ENCODE measurements around the gene TIMM8B. TPM values are rescaled to one million over a fixed set of nuclear protein-coding genes. Genes with fewer than 3 reads are reported as not detected.

The TIMM8B gene
- polyA plus RNA-seq, 3 donors: 45.3 to 118 (median 118) TPM

Other genes starting within 250 kb of the TIMM8B start
- 10 to 100 TPM; 13.2 to 39.5 (median 18.9) TPM for gene ALG9, start 215.2 kb downstream of the TIMM8B start, polyA plus RNA-seq
- gene FDXACB1, start 207.6 kb downstream of the TIMM8B start, polyA plus RNA-seq: 1 to 10 TPM in 2 of 3 donors, under 1 TPM in 1; 0.89 to 1.8 (median 1.5) TPM
- 10 to 100 TPM; 21.3 to 37.8 (median 29.8) TPM for gene CFAP68, start 207.2 kb downstream of the TIMM8B start, polyA plus RNA-seq
- gene CRYAB, start 175.0 kb downstream of the TIMM8B start, polyA plus RNA-seq: 100 to 1,000 TPM; 100 to 770 (median 580) TPM
- gene HSPB2, start 174.0 kb downstream of the TIMM8B start, polyA plus RNA-seq: 10 to 100 TPM in 2 of 3 donors, 1 to 10 TPM in 1; 2.0 to 32.5 (median 15.6) TPM
- gene C11orf52, start 167.8 kb downstream of the TIMM8B start, polyA plus RNA-seq: 10 to 100 TPM in 1 of 3 donors, 1 to 10 TPM in 2; 2.7 to 22.0 (median 4.4) TPM
- gene DIXDC1, start 149.4 kb downstream of the TIMM8B start, polyA plus RNA-seq: 10 to 100 TPM in 2 of 3 donors, 1 to 10 TPM in 1; 4.9 to 45.3 (median 24.4) TPM
- 10 to 100 TPM; 12.4 to 67.8 (median 29.4) TPM for gene DLAT, start 61.3 kb downstream of the TIMM8B start, polyA plus RNA-seq
- 1 to 10 TPM in 1 of 3 donors, under 1 TPM in 2; 0.76 to 1.3 (median 0.86) TPM for gene PIH1D2, start 12.7 kb downstream of the TIMM8B start, polyA plus RNA-seq
- 10 to 100 TPM; 11.9 to 12.8 (median 11.9) TPM for gene NKAPD1, start 12.5 kb downstream of the TIMM8B start, polyA plus RNA-seq
- 100 to 1,000 TPM in 2 of 3 donors, 10 to 100 TPM in 1; 62.5 to 170 (median 133) TPM for gene SDHD, start 117 bp upstream of the TIMM8B start, polyA plus RNA-seq
- 10 to 100 TPM in 1 of 3 donors, 1 to 10 TPM in 2; 3.2 to 26.2 (median 5.5) TPM for gene IL18, start 77.3 kb upstream of the TIMM8B start, polyA plus RNA-seq
- not detected for gene TEX12, start 80.6 kb upstream of the TIMM8B start, polyA plus RNA-seq
- 1 to 10 TPM in 1 of 3 donors, under 1 TPM in 2; 0.77 to 5.2 (median 0.98) TPM for gene BCO2, start 88.8 kb upstream of the TIMM8B start, polyA plus RNA-seq
- 10 to 100 TPM; 10.4 to 36.1 (median 25.6) TPM for gene PTS, start 139.7 kb upstream of the TIMM8B start, polyA plus RNA-seq
- not detected for gene PLET1, start 174.1 kb upstream of the TIMM8B start, polyA plus RNA-seq

All from adipose tissue (tissue), 3 donors.